HepG2 (cell line): ENCODE results near the gene TMEM171.

Source experiments
- EP300 ChIP-seq, 3 experiments: sonication (generic) in 1 of 3; formaldehyde crosslinking in 1 of 3; IDR thresholded peaks; 2 replicates each; pipeline versions ENCODE4 v1.5.1 to v1.6.1; 2011 to 2020; ENCODE audit warnings: low read depth in 2 of 3, low read length in 2 of 3, borderline replicate concordance in 1 of 3, improper control_type of control experiment in 1 of 3, mild to moderate bottlenecking in 1 of 3, missing genetic modification reagents in 1 of 3, moderate library complexity in 1 of 3
- HIVEP1 ChIP-seq: sonication (generic); formaldehyde crosslinking; IDR thresholded peaks from 2 replicates; pipeline ENCODE4 v1.4.0; 2020; ENCODE audit warnings: mild to moderate bottlenecking, missing genetic modification reagents
- NFE2L1 ChIP-seq: sonication (generic); formaldehyde crosslinking; IDR thresholded peaks from 2 replicates; pipeline ENCODE4 v1.4.0; 2020; ENCODE audit warnings: missing genetic modification reagents, mild to moderate bottlenecking, borderline replicate concordance
- POLR2AphosphoS5 ChIP-seq: IDR thresholded peaks from 2 replicates; pipeline ENCODE4 v1.6.1; 2012; ENCODE audit warnings: low read depth, low read length
- SKI ChIP-seq: fragments of 450-650 bp; IDR thresholded peaks from one replicate; pipeline ENCODE4 v1.6.1; 2018; ENCODE audit warnings: mild to moderate bottlenecking; ENCODE audit not compliant: partially characterized antibody
- SMC3 ChIP-seq: IDR thresholded peaks from 2 replicates; pipeline ENCODE4 v1.6.1; 2011; ENCODE audit warnings: low read length, improper control_type of control experiment
- SYNCRIP ChIP-seq: fragments of 200-400 bp; formaldehyde crosslinking; IDR thresholded peaks from 2 replicates; pipeline ENCODE4 v1.6.1; 2018; ENCODE audit warnings: mild to moderate bottlenecking, low read depth, low read length; ENCODE audit not compliant: insufficient read depth
- TF ChIP-seq, protein P1 (sequence below): IDR thresholded peaks from 2 replicates; pipeline ENCODE4 v1.6.1; 2016
- TF ChIP-seq, protein P2 (sequence below): sonication (generic); formaldehyde crosslinking; IDR thresholded peaks from 2 replicates; pipeline ENCODE4 v1.5.0; 2020; ENCODE audit warnings: mild to moderate bottlenecking, missing genetic modification reagents, moderate library complexity

DNA sequence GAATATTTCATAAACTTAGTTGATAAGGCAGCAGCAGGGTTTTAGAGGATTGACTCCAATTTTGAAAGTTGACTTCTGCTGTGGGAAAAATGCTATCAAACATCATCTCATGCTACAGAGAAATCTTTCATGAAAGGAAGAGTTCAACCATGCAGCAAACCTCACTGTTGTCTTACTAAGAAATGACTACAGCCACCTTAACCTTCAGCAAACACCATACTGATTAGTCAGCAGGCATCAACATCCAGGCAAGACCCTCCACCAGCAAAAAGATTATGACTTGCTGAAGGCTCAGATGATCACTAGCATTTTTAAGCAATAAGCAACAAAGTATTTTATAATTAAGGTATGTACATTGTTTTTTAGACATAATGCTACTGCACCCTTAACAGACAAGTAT lies 60.2 kb downstream of the TMEM171 start:
- TF ChIP-seq SMC3 (no peak), HIVEP1 (CRISPR knock-in tag) (no peak), EP300 (IDR thresholded peaks at IDR 0.05; ENCODE audit: low read depth in 2 of 2, low read length in 2 of 2) (no peak), EP300 (CRISPR knock-in tag; IDR thresholded peaks at IDR 0.05; ENCODE audit: borderline replicate concordance) (no peak), POLR2AphosphoS5 (no peak), SKI (no peak), NFE2L1 (CRISPR knock-in tag) (no peak), SYNCRIP (no peak)
- TF ChIP-seq, protein P1, sequence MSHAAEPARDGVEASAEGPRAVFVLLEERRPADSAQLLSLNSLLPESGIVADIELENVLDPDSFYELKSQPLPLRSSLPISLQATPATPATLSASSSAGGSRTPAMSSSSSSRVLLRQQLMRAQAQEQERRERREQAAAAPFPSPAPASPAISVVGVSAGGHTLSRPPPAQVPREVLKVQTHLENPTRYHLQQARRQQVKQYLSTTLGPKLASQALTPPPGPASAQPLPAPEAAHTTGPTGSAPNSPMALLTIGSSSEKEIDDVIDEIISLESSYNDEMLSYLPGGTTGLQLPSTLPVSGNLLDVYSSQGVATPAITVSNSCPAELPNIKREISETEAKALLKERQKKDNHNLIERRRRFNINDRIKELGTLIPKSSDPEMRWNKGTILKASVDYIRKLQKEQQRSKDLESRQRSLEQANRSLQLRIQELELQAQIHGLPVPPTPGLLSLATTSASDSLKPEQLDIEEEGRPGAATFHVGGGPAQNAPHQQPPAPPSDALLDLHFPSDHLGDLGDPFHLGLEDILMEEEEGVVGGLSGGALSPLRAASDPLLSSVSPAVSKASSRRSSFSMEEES: no peak
- TF ChIP-seq, protein P2, sequence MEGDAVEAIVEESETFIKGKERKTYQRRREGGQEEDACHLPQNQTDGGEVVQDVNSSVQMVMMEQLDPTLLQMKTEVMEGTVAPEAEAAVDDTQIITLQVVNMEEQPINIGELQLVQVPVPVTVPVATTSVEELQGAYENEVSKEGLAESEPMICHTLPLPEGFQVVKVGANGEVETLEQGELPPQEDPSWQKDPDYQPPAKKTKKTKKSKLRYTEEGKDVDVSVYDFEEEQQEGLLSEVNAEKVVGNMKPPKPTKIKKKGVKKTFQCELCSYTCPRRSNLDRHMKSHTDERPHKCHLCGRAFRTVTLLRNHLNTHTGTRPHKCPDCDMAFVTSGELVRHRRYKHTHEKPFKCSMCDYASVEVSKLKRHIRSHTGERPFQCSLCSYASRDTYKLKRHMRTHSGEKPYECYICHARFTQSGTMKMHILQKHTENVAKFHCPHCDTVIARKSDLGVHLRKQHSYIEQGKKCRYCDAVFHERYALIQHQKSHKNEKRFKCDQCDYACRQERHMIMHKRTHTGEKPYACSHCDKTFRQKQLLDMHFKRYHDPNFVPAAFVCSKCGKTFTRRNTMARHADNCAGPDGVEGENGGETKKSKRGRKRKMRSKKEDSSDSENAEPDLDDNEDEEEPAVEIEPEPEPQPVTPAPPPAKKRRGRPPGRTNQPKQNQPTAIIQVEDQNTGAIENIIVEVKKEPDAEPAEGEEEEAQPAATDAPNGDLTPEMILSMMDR (CRISPR knock-in tag): no peak
